Ovary (tissue), 3 donors: ENCODE measurements around the gene EPS8L3.

Source experiments
- CTCF ChIP-seq, 3 donors: fragments of 450-650 bp in 2 of 3; fragments of 200-600 bp in 1 of 3; IDR thresholded peaks; one replicate each; pipeline versions ENCODE4 v1.5.1 to v1.8.0; 2016 to 2022; ENCODE audit warnings: antibody characterized with exemption in 3 of 3, mild to moderate bottlenecking in 1 of 3
- POLR2A ChIP-seq: fragments of 450-650 bp; IDR thresholded peaks from one replicate; pipeline ENCODE4 v1.6.1; 2017; ENCODE audit warnings: antibody characterized with exemption, mild to moderate bottlenecking, moderate library complexity
- donor health status: DM: no; HTN: no; CAD: no.

- no peak for TF ChIP-seq CTCF (IDR thresholded peaks at IDR 0.05)
- no peak for TF ChIP-seq POLR2A
Observed at GRCh38 chr1:109787845-109788601, 24.3 kb upstream of the EPS8L3 start.
